ENCODE measurements around the gene ISYNA1.

DNA sequence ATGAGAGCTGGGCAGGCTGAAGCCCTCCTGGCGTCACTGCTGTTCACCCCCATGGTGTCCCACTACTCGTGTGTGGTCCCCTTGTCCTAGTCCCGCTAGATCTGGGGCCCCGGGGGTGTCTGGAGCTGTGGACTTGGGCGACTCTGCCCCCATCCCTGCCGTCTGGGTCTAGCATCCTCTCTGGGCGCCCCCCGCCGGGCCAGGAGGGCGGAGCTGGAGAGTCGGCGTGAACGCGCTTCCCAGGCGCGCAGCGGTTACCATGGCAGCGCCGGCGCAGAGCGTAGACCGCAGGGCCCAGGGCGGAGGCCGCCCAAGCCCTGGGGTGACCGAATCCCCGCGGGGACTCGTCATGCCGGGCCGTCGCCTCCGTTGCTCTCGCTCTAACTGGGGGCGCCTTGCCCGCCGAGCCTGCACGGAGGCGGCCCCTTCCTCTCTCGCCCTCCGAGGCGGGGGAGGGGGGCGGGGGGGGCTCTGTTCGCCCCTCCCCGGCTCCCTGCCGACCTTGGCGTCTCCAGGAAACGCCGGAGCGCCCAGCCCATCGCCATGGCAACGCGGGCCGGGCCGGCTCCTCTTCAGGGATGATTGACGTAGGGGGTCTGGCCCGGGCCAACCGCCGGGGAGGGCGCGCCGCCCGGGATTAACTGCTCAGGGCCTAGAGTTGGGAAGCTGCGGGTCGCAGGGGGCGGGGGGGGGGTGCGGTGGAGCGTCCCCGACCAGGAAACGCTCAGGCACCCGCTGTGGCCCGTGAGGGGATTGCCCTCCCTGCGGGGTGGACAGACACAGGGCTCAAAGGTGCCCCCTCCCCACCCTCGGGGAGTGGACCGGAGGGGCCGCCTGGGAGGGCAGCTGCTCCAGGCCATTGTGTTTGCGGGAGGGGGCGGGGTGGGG lies 8.9 kb downstream of the ISYNA1 start:
- TF ChIP-seq, protein P1, sequence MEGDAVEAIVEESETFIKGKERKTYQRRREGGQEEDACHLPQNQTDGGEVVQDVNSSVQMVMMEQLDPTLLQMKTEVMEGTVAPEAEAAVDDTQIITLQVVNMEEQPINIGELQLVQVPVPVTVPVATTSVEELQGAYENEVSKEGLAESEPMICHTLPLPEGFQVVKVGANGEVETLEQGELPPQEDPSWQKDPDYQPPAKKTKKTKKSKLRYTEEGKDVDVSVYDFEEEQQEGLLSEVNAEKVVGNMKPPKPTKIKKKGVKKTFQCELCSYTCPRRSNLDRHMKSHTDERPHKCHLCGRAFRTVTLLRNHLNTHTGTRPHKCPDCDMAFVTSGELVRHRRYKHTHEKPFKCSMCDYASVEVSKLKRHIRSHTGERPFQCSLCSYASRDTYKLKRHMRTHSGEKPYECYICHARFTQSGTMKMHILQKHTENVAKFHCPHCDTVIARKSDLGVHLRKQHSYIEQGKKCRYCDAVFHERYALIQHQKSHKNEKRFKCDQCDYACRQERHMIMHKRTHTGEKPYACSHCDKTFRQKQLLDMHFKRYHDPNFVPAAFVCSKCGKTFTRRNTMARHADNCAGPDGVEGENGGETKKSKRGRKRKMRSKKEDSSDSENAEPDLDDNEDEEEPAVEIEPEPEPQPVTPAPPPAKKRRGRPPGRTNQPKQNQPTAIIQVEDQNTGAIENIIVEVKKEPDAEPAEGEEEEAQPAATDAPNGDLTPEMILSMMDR (IDR thresholded peaks at IDR 0.05 in 4 of 5, conservative IDR thresholded peaks at IDR 0.05 in 1 of 5): no peak
- TF ChIP-seq POLR2A (IDR thresholded peaks at IDR 0.05): no peak
